SH-SY5Y (cell line): ENCODE data around the gene SNTG2.

Experiments
- GATA2 ChIP-seq: IDR thresholded peaks from 2 replicates; pipeline ENCODE4 v1.6.1; 2011; ENCODE audit warnings: mild to moderate bottlenecking, low read depth, low read length
- GATA3 ChIP-seq: IDR thresholded peaks from 2 replicates; pipeline ENCODE4 v1.6.1; 2011; ENCODE audit warnings: low read depth, mild to moderate bottlenecking, low read length, moderate library complexity

The SNTG2 gene

GRCh38 chr2:1306687-1307516 lies 356.3 kb downstream of the SNTG2 start:
- no peak for TF ChIP-seq GATA3
- TF ChIP-seq GATA2: no peak

- TF ChIP-seq GATA2 (no peak), GATA3 (no peak)
Observed at GRCh38 chr2:1307670-1308069, 357.0 kb downstream of the SNTG2 start.

DNA sequence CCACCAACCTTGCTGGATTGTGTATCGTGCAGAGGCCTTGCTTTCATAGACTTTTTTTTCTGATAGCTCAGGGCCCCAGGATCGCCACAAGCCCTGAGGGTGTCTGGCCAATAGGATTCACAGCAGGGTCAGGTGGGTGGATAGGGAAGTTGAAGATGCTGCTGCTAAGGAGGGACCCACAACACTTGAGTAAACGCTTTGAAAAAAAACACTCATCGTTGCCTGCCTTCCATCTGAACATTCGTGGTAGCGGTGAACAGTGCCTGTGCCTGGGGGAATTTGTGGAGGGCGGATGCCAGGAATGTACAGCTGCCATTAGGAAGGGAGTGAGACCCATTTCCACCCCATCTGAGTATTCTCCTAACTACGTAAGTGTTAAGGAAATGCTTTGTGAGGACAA lies 358.0 kb downstream of the SNTG2 start:
- TF ChIP-seq GATA3 (no peak), GATA2 (no peak)

DNA sequence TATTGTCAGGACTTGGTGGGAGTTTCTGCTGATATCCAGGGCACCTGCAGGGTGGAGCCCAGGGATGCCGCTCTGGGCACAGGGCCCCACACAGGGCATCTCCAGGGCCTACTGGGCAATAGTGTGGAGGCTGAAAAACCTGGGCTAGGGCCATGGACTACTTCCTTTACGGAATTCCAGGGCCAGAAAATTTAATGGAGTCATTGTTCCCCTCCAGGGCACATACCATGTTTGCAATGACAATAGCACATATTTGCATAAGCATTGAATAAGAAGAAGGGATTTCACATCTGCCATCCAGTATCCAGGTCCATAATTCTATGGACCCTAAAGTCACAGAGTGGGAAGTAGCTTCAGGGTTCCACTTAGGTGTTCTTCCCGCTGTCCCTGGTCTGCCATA lies 358.9 kb downstream of the SNTG2 start:
- TF ChIP-seq GATA3: no peak
- no peak for TF ChIP-seq GATA2

- no peak for TF ChIP-seq GATA2
- no peak for TF ChIP-seq GATA3
Observed at GRCh38 chr2:1310202-1310601, 359.6 kb downstream of the SNTG2 start.

GRCh38 chr2:1310866-1311265 lies 360.2 kb downstream of the SNTG2 start:
- no peak for TF ChIP-seq GATA2
- no peak for TF ChIP-seq GATA3

- TF ChIP-seq GATA2: no peak
- TF ChIP-seq GATA3: no peak
Observed at GRCh38 chr2:1313240-1313924, 362.7 kb downstream of the SNTG2 start.

- TF ChIP-seq GATA2 (no peak), GATA3 (no peak)
Observed at GRCh38 chr2:1314254-1314653, 363.6 kb downstream of the SNTG2 start.

DNA sequence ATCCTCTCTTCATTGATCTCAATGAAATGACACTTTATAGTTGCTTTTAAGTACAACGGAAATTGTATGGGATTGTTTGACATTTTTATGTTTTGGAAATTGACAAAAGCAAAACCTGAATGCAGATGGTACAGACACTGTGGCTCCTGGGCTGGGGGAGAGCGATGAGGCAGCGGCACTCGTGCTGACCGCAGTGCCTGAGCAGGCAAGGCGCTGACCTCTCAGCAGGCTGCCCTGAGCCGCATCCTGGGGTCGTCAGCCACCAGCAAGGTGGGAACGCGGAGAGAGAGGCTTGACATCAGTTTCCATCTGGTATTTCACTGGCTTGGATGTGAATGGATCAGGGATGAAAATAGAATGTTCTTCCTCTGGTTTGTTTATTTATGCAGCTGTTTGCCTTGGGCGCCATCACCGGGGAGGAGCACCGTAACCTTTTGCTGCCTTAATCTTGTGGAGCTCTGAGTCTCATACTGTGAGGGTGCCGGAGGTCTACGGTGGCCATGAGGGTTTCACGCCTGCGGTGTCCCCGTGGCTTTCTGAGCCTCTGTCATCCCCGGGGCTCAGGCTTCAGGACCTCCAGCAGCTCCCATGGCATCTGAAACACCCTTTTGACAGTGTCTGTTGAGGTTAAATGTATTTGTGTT lies 367.8 kb downstream of the SNTG2 start:
- TF ChIP-seq GATA3: no peak
- no peak for TF ChIP-seq GATA2

DNA sequence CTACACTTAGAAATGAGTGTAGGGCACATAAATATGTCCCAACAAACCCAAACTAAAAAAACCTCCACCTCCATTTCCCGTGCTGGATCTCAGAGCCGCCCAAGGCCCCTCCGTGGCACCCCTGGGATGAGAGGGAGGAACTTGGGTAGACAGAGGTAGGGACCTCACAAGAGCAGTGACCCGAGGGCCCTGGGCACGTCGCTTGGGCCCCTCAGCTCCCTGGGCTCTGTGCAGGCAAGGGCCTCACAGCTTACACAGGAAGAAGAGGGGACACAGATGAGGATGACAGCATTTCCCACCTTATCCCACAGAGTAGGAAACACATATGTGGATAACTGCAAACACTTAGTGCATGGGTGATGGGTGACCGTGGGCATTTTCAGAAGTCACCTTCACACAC lies 368.7 kb downstream of the SNTG2 start:
- TF ChIP-seq GATA3: no peak
- TF ChIP-seq GATA2: no peak

GRCh38 chr2:1321321-1321720 lies 370.7 kb downstream of the SNTG2 start:
- TF ChIP-seq GATA3: no peak
- TF ChIP-seq GATA2: no peak

GRCh38 chr2:1324884-1325283 lies 374.2 kb downstream of the SNTG2 start:
- TF ChIP-seq GATA3 (no peak), GATA2 (no peak)

GRCh38 chr2:1328684-1329083 lies 378.0 kb downstream of the SNTG2 start:
- TF ChIP-seq GATA3: no peak
- no peak for TF ChIP-seq GATA2

GRCh38 chr2:1339388-1340140 lies 388.9 kb downstream of the SNTG2 start:
- TF ChIP-seq GATA2 (no peak), GATA3 (no peak)
